Spinal cord (tissue), 10 donors: ENCODE measurements around the gene ACOT6. TPM values are rescaled to one million over a fixed set of nuclear protein-coding genes. Genes with fewer than 3 reads are reported as not detected.
"Not testable (repeated sequence)": the region's sequence is repeated elsewhere in the genome, so short reads cannot be mapped to it uniquely, and the experiment has no call there.

Experiments used
- DNase-seq, 6 donors: peaks; one replicate each; pipeline versions ENCODE4 v3.0.0 to v3.0.0-alpha.2; 2013 to 2015; ENCODE audit warnings: low spot score in 6 of 6, low read depth in 4 of 6
- H3K27ac ChIP-seq: one replicate; pipeline ENCODE4 v1.5.1; 2013; ENCODE audit warnings: low read depth, low read length, control low read depth
- H3K27me3 ChIP-seq: one replicate; pipeline ENCODE4 v1.6.1; 2013; ENCODE audit warnings: low read length; ENCODE audit not compliant: control insufficient read depth, insufficient read depth
- H3K36me3 ChIP-seq: one replicate; pipeline ENCODE4 v1.6.1; 2013; ENCODE audit warnings: low read length; ENCODE audit not compliant: control insufficient read depth, insufficient read depth
- H3K4me1 ChIP-seq: one replicate; pipeline ENCODE4 v1.6.1; 2013; ENCODE audit warnings: low read length; ENCODE audit not compliant: control insufficient read depth, insufficient read depth
- H3K4me3 ChIP-seq: one replicate; pipeline ENCODE4 v1.5.1; 2013; ENCODE audit warnings: low read depth, low read length, control low read depth
- H3K9me3 ChIP-seq: one replicate; pipeline ENCODE4 v1.6.1; 2013; ENCODE audit warnings: low read length; ENCODE audit not compliant: control insufficient read depth, insufficient read depth
- WGBS: methylation state at CpG from one replicate; pipeline ENCODE4 v1.1.5; 2013; ENCODE audit warnings: missing lambda C conversion rate; ENCODE audit not compliant: insufficient coverage; 5-methylcytosine and 5-hydroxymethylcytosine counted together
- polyA plus RNA-seq, 2 donors: library from polyadenylated mRNA; unstranded; fragments of 120-200 nt; gene quantifications; one replicate each; pipeline ENCODE4 v1.2.1, GENCODE V29; 2013; ENCODE audit not compliant: insufficient read length in 2 of 2
- total RNA-seq, 2 donors: library from RNA; depleted of rRNA in 1 of 2; stranded (reverse); fragments of 120-200 nt in 1 of 2; fragments of >200 nt in 1 of 2; gene quantifications; one replicate each; pipeline versions ENCODE4 v1.2.3 to v1.2.4, GENCODE V29; 2013 to 2014
- donor health status: healthy.

Gene ACOT6
- total and polyA plus RNA-seq, 4 donors, result 0.11 to 1.3 (median 0.24) TPM; not detected in 1

DNA sequence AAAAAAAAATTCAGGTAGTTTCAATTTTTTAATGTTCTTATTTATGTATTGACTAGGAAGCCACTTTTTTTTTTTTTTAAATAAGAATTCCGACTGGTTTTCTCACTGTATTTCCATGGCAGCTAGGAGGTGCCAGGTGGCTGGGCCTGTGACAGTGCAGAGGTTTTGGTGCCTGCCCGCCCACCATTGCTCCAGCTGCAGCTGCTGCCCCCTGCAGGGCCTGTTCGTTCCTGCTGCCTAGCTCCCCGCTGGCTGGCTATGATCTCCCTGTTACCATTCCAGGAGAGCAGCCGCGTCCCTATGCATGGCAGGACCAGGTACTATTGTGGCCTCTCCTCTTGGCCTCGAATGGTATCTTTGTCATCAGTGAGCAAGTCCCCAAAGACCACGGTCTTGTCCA, 41.4 kb upstream of the ACOT6 start:
- peak in 2 of 6 donors; percentile 9 to 21 for DNase-seq
- H3K27ac ChIP-seq, H3K27me3 ChIP-seq, H3K4me3 ChIP-seq, H3K9me3 ChIP-seq: not testable (repeated sequence)
- WGBS, result 49% methylated on average over 6 of the region's 8 CpGs
- Histone ChIP-seq H3K36me3 (peaks cover 12% of the 10 kb centered on the region), H3K4me1 (peaks cover 29% of the 10 kb centered on the region)

DNA sequence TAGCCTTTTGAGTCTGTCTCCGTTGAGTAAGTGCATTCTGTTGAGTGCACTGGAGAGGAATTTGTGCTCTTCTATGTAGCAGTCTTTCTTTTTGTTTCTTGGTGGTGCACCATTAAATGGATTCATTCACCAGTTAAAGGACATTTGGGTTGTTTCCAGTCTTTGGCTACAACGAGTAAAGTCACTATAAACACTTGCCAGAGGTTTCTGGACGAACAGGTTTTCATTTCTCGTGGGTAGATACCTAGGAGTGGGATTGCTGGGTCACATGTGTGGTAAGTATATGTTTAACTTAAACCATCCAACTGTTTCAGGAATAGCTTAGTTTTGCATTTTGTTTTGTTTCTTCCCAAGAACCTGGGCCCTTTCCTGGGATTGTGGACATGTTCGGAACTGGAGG, 39.3 kb upstream of the ACOT6 start:
- H3K9me3 ChIP-seq, H3K36me3 ChIP-seq, H3K4me3 ChIP-seq, H3K27me3 ChIP-seq, DNase-seq, H3K27ac ChIP-seq: not testable (repeated sequence)
- H3K4me1 ChIP-seq, result peaks cover 16% of the 10 kb centered on the region
- 40% methylated on average over 1 of the region's 5 CpGs for WGBS

GRCh38 chr14:73573740-73574139, 38.6 kb upstream of the ACOT6 start:
- not testable (repeated sequence) for H3K4me3 ChIP-seq, H3K9me3 ChIP-seq, H3K27ac ChIP-seq, DNase-seq, H3K27me3 ChIP-seq
- Histone ChIP-seq H3K36me3 (peaks cover 14% of the 10 kb centered on the region), H3K4me1 (peaks cover 11% of the 10 kb centered on the region)
- WGBS, result 100% methylated on average over 1 of the region's 4 CpGs

DNA sequence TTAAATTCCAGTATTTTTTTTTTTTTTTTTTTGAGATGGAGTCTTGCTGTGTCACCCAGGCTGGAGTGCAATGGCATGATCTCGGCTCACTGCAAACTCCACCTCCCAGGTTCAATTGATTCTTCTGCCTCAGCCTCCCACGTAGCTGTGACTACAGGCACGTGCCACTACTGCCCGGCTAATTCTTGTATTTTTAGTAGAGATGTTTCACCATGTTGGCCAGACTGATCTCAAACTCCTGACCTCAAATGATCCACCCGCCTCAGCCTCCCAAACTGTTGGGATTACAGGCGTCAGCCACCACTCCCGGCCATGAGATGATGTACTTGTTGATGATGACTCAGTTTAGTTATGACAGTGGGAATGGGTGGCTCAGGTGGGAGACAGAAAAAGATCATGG, 38.1 kb upstream of the ACOT6 start:
- WGBS, result 100% methylated on average over 2 of the region's 7 CpGs
- not testable (repeated sequence) for H3K9me3 ChIP-seq, H3K27me3 ChIP-seq, DNase-seq, H3K4me3 ChIP-seq, H3K27ac ChIP-seq
- Histone ChIP-seq H3K36me3 (peaks cover 19% of the 10 kb centered on the region), H3K4me1 (peaks cover 11% of the 10 kb centered on the region)

GRCh38 chr14:73576391-73576790, 35.9 kb upstream of the ACOT6 start:
- 100% methylated on average over 2 of the region's 3 CpGs for WGBS
- DNase-seq, result no peak

DNA sequence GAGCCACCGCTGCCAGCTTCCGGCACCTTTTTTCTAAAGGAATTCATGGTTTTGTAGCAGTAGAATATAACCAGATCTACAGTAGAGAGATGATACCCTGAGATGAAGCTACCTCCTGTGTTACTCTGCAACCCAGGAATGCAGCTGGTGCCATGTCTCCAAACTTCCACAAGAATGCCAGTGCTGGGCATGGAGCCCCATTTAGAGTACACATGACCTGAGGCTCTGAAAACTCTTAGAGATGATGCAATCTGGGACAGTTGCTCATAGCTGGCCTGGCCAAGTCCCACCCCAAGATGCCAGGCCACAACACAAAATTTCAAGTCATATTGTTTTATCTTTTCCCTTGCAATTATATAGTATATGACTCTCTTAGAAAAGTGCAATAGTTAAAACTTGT, 35.1 kb upstream of the ACOT6 start:
- H3K36me3 ChIP-seq, result peaks cover 27% of the 10 kb centered on the region
- not testable (repeated sequence) for H3K9me3 ChIP-seq, DNase-seq, H3K27me3 ChIP-seq, H3K4me3 ChIP-seq, H3K27ac ChIP-seq, H3K4me1 ChIP-seq
- WGBS, result no CpG with 5 or more reads among the region's 2 CpGs

More at GRCh38 chr14:73576391-73576790, 35.9 kb upstream of the ACOT6 start:
- Histone ChIP-seq H3K4me1 (no peaks in the 10 kb centered on the region), H3K36me3 (peaks cover 27% of the 10 kb centered on the region), H3K27ac (no peak overlapping the region), H3K9me3 (no peaks in the 10 kb centered on the region), H3K4me3 (no peak overlapping the region), H3K27me3 (no peaks in the 10 kb centered on the region)

DNA sequence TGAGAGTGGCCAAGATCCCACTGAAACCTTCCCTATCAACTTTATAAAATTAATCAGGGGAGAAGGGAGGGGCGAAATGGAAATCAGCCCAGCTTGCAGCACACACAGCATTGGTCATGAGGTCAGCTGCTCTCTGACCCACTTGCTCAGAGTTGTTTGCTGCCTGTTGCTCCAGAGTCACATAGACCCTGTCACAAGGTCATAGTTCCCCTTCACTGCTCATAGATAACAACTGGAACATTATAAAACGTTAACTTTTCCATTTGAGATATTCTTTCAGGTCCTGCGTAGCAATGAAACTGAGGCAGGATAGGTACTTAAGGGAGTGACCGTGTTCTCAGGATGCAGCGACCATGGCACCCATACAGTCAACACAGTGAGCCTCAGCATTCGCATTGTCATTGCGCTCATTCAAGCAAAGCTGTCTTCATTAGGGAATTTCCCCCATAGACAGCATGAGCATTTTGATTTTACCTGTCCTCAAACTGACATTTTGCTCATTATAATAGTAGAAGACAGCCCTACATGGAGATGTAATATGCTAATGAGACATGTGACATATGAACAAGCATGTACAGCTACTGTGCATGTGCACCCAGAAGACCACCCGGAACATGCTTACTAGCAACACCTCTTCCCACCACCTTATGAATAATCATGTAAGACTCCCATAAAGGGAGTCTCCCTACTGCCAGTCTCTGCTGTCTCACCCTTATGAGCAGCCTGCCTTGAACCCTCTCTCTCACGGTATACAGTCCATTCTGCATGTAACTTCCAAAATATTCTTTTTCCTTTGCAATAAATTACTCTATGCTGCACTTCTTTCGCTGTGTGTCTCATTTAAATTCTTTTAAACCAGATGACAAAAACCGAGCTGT, 30.0 kb upstream of the ACOT6 start:
- 90% methylated on average over 3 of the region's 11 CpGs for WGBS
- H3K27ac ChIP-seq, result not testable (repeated sequence)

GRCh38 chr14:73588695-73589094, 23.6 kb upstream of the ACOT6 start:
- WGBS, result no CpG with 5 or more reads among the region's 1 CpG

More for the DNA sequence above, 30.0 kb upstream of the ACOT6 start:
- H3K9me3 ChIP-seq, H3K27me3 ChIP-seq, H3K4me1 ChIP-seq, DNase-seq, H3K4me3 ChIP-seq: not testable (repeated sequence)
- H3K36me3 ChIP-seq, result peaks cover 19% of the 10 kb centered on the region

DNA sequence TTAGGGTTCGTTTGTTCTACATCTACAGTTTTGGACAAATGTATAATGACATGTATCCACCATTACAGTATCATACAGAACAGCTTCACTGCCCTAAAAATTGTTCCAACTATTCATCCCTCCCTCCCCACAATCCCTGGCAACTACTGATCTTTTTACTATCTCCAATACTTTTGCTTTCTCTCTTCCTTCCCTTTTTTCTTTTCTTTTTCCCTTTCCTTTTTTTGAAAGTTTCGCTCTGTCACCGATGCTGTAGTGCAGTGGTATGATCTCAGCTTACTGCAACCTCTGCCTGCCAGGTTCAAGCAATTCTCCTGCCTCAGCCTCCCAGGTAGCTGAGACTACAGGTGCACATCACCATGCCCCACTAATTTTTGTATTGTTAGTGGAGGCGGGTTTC, 23.2 kb upstream of the ACOT6 start:
- H3K4me1 ChIP-seq, result peaks cover 6% of the 10 kb centered on the region
- peaks cover 7% of the 10 kb centered on the region for H3K27me3 ChIP-seq
- no peak overlapping the region for H3K4me3 ChIP-seq
- no peaks in the 10 kb centered on the region for H3K36me3 ChIP-seq
- no peak for DNase-seq
- no peaks in the 10 kb centered on the region for H3K9me3 ChIP-seq
- WGBS, result 100% methylated on average over 2 of the region's 4 CpGs
- H3K27ac ChIP-seq, result no peak overlapping the region

More at GRCh38 chr14:73588695-73589094, 23.6 kb upstream of the ACOT6 start:
- Histone ChIP-seq H3K36me3 (no peaks in the 10 kb centered on the region), H3K9me3 (no peaks in the 10 kb centered on the region), H3K4me3 (no peak overlapping the region), H3K27me3 (peaks cover 7% of the 10 kb centered on the region), H3K4me1 (peaks cover 6% of the 10 kb centered on the region), H3K27ac (no peak overlapping the region)
- DNase-seq, result no peak

DNA sequence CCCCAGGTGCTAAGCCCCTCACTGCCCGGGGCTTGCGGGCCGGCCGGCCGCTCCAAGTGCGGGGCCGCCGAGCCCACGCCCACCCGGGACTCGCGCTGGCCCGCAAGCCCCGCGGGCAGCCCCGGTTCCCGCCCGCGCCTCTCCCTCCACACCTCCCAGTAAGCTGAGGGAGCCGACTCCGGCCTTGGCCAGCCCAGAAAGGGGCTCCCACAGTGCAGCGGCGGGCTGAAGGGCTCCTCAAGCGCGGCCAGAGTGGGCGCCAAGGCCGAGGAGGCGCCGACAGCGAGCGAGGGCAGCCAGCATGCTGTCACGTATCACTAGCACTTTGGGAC, 21.7 kb upstream of the ACOT6 start:
- not testable (repeated sequence) for H3K27ac ChIP-seq, H3K4me3 ChIP-seq, H3K4me1 ChIP-seq, DNase-seq, H3K27me3 ChIP-seq, H3K36me3 ChIP-seq, H3K9me3 ChIP-seq
- 99% methylated on average over 14 of the region's 32 CpGs for WGBS
